GM18520 (cell line): ENCODE results near the gene NXPE3.
A peak's percentile ranks its signal among the peaks of the same experiment; 100 is the strongest.
"Not testable (repeated sequence)": the region's sequence is repeated elsewhere in the genome, so short reads cannot be mapped to it uniquely, and the experiment has no call there.

ENCODE experiments used
- ATAC-seq: cut with Tn5 transposase; IDR thresholded peaks from one replicate; pipeline ENCODE4 v1.9.1; 2021; ENCODE audit not compliant: unreplicated experiment

The NXPE3 gene

DNA sequence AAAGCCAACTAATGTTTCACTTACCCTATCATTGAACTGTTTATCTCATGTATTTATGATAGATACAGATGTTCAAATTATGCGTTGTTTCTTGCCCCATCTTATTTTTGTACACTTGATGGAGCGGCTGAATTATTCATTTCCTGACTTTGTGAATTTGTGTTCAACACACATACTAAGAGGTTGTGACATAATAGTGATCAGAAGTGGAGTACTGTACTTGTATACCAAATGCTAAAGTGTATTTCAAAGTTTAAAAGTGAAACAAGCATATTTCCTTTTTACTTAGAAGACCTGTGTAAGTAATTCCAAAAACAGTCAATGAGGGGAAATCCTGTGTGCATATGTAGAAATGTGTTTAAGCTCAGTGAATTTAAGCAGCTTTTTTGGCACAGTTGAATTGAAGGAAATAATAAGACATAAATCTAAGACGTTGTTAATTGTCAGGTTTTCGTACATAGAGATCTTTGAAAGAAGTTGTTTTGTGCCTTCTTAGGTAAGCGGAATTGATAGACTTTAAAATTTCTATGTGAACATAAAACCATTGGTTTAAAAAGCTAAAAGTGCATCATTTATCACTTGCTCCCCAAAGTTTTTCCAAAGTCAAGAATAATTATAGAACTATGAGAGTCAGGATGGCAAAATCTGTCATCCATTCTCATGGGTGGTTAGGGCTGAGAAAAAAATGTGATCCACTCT is 72.2 kb downstream of the NXPE3 start:
- ATAC-seq: no peak

DNA sequence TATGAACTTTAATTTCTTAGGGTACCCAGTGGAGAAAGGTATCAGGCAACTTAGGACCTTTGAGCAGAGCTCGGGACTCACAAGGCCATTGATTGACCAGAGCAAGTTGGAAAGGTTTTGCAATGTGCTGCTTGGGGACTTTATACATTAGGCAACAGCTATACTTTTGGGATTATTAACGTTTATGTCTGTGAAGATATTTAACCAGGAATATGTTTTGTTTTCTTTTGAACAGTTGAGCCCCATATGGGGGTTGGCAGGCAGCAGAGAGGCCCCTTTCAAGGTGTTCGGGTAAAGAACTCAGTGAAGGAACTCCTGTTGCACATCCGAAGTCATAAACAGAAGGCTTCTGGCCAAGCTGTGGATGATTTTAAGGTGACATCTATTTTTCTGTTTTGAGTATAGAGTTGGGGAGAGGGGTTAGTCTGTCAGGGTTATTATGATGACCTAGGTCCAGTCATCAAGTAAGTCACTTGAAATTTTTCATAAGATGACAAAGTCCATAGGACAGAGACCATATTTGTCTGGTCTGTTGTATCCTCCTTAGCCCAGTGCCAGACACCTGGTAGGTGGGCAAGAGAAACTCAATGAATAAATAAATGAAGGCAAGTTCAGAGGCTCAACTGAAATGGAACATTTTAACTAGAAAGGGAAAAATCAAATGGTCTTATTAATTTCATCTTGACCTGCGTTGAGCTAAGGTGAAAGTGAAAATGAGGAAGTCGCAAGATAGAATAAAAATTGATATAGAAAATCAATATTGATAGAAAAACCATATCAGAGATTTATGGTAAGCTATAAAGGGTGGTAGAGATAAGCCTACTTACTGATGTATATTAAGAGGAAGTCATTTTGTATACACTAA is 73.1 kb downstream of the NXPE3 start:
- no peak for ATAC-seq

- no peak for ATAC-seq
These were observed 74.2 kb downstream of the NXPE3 start for GRCh38 chr3:101852983-101853840.

DNA sequence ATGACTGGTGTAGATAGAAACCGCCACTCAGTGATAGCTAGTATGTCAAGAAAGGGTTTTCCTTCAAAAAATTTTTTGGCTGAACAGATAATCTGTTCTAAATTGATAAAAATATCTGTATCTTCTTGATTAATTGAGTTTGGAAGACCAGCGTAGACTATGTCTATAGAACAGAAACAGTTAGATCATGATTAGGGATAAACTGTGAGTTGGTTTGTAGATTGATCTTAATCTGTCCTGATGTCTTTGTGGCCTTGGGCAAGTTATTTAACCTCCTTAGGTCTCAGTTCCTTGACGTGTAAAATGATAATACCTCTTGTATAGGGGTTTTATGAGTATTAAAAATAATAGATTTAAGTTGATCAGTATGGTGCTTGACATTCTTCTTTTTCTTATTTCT is 75.0 kb downstream of the NXPE3 start:
- ATAC-seq: no peak

GRCh38 chr3:101854608-101855304 is 75.7 kb downstream of the NXPE3 start:
- no peak for ATAC-seq

GRCh38 chr3:101857301-101857741 is 78.3 kb downstream of the NXPE3 start:
- ATAC-seq: no peak

GRCh38 chr3:101858464-101859030 is 79.5 kb downstream of the NXPE3 start:
- no peak for ATAC-seq

DNA sequence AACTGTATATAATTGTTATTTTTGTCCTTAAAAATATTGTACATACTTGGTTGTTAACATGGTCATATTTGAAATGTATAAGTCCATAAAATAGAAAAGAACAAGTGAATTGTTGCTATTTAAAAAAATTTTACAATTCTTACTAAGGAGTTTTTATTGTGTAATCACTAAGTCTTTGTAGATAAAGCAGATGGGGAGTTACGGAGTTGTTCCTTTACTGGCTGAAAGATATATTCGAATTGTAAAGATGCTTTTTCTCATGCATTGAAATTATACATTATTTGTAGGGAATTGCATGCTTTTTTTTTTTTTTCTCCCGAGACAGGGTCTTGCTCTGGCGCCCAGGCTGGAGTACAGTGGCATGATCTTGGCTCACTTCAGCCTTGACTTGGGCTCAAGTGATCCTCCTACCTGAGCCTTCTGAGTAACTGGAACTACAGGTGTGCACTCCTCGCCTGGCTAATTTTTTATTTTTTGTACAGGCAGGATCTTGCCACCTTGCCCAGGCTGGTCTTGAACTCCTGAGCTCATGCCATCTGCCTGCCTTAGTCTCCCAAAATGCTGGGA is 81.0 kb downstream of the NXPE3 start:
- ATAC-seq: no peak

- ATAC-seq: peak; percentile 58
These were observed 82.3 kb downstream of the NXPE3 start for GRCh38 chr3:101861212-101861788.

DNA sequence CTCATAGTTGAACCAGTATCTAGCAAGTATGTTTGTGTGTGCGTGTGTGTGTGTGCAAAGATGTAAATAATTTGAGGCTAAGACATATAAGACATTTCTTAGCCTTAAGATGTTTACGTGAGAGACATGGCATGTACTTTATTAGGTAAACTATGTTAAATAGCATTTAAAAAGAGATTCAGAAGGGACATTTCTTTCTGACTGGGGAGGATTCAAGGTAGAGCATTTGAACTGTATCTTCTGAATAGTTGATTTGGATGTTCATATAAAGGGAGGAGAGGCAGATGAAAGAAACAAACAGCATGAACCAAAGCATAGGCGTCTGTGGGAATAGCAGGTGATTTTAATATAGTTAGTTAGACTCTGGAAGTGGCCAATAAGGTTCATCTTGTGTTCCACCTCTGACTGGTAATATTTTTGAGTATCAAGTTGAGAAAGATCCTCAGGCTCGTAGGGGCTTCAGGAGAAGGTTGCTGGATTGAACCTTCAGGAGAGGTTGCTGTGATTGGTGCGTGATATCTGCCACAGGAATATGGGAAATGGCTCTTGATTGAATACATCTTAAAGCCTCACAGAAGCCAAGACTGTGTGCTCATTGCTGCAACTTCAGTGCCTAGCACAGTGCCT is 82.9 kb downstream of the NXPE3 start:
- ATAC-seq: no peak

- no peak for ATAC-seq
These were observed 83.6 kb downstream of the NXPE3 start for GRCh38 chr3:101862416-101863165.

- not testable (repeated sequence) for ATAC-seq
These were observed 85.9 kb downstream of the NXPE3 start for GRCh38 chr3:101864926-101865325.

- no peak for ATAC-seq
These were observed 86.9 kb downstream of the NXPE3 start for GRCh38 chr3:101865751-101866509.

DNA sequence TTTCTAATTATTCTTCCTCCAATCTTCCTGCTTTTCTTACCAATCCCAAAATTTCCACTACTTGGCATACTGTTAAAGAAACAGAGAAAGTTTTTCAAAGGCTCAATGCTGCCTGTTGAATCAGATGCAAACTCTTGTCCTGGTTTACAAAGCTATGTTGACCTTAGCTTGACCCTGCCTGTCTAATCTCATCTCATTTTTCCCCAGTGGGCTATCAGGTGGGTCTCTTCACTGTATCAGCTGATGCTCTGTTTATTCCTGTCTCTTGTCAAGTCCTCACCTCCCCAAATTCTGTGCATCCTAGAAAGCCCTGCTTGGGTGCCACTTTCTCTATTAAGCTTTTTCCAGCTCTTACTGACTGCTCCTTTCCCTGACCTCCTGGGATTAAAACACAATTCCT is 88.5 kb downstream of the NXPE3 start:
- ATAC-seq: no peak

DNA sequence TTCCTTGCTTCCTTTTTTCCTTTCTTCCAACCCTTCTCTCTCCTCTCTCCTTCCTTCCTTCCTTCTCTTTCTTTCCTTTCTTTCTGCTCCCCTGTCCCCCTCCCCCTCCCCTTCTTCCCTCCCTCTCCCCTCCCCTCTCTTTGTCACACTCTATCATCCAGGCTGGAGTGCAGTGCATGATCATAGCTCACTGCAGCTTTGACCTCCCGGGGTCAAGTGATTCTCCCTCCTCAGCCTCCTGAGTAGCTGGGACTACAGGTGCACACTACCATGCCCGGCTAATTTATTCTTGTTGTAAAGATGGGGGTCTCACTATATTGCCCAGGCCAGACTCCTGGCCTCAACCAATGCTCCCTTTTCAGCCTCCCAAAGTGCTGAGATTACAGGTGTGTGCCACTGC is 89.0 kb downstream of the NXPE3 start:
- ATAC-seq: no peak

GRCh38 chr3:101868534-101869464 is 89.8 kb downstream of the NXPE3 start:
- no peak for ATAC-seq

GRCh38 chr3:101870138-101870537 is 91.1 kb downstream of the NXPE3 start:
- ATAC-seq: no peak
